Common myeloid progenitor, CD34-positive (primary cell): Measurements from ENCODE around the gene ZCWPW1. TPM values are rescaled to one million over a fixed set of nuclear protein-coding genes. Genes with fewer than 3 reads are reported as not detected.

ENCODE experiments used
- CTCF ChIA-PET: fragments of 350-600 bp; sonication (Branson Sonifier 250); formaldehyde crosslinking; loops from one replicate; lab custom pipeline; 2021; ENCODE audit warnings: antibody characterized with exemption; lab: Charles Lee
- POLR2A ChIA-PET: fragments of 350-600 bp; sonication (Branson Sonifier 250); formaldehyde crosslinking; loops from one replicate; lab custom pipeline; 2021; ENCODE audit warnings: antibody characterized with exemption; lab: Charles Lee
- DNase-seq, 3 donors: peaks; one replicate each; pipeline versions ENCODE4 v3.0.0 to v3.0.0-alpha.2; 2013
- H3K27ac ChIP-seq, 2 experiments: 1 replicate in 1 of 2; 2 replicates in 1 of 2; pipeline ENCODE4 v1.7.0; 2013; ENCODE audit warnings: inconsistent platforms in 2 of 2, low read length in 2 of 2, mild to moderate bottlenecking in 2 of 2, low read depth in 1 of 2, moderate library complexity in 1 of 2; ENCODE audit not compliant: severe bottlenecking in 2 of 2, insufficient read depth in 1 of 2, poor library complexity in 1 of 2
- H3K27me3 ChIP-seq, 5 experiments: replicated peaks in 2 of 5; 1 replicate in 3 of 5; 2 replicates in 2 of 5; pipeline versions ENCODE4 v1.6.1 to v1.7.0; 2013; ENCODE audit warnings: low read length in 4 of 5, mild to moderate bottlenecking in 2 of 5, moderate library complexity in 2 of 5, inconsistent platforms in 1 of 5; ENCODE audit not compliant: insufficient read depth in 5 of 5, control insufficient read depth in 4 of 5
- H3K36me3 ChIP-seq, 4 experiments: 1 replicate in 2 of 4; 2 replicates in 2 of 4; pipeline versions ENCODE4 v1.6.1 to v1.7.0; 2013; ENCODE audit warnings: low read length in 3 of 4, control low read depth in 1 of 4, mild to moderate bottlenecking in 1 of 4; ENCODE audit not compliant: control insufficient read depth in 4 of 4, insufficient read depth in 4 of 4
- H3K4me1 ChIP-seq, 4 experiments: 1 replicate in 3 of 4; 2 replicates in 1 of 4; pipeline versions ENCODE4 v1.6.1 to v1.7.1; 2013; ENCODE audit warnings: low read length in 3 of 4, mild to moderate bottlenecking in 3 of 4, control low read depth in 1 of 4, inconsistent platforms in 1 of 4, moderate library complexity in 1 of 4; ENCODE audit not compliant: control insufficient read depth in 4 of 4, insufficient read depth in 4 of 4; ENCODE audit errors: control extremely low read depth in 1 of 4
- H3K4me3 ChIP-seq, 7 experiments: 1 replicate in 4 of 7; 2 replicates in 3 of 7; pipeline versions ENCODE4 v1.5.1 to v1.7.0; 2013; ENCODE audit warnings: mild to moderate bottlenecking in 7 of 7, low read length in 6 of 7, moderate library complexity in 6 of 7, inconsistent platforms in 2 of 7, low read depth in 2 of 7, control low read depth in 1 of 7; ENCODE audit not compliant: insufficient read depth in 4 of 7, control insufficient read depth in 1 of 7; ENCODE audit errors: extremely low read depth in 1 of 7
- H3K9me3 ChIP-seq, 5 experiments: 1 replicate in 4 of 5; 2 replicates in 1 of 5; pipeline versions ENCODE4 v1.6.1 to v1.7.1; 2013; ENCODE audit warnings: low read length in 4 of 5, mild to moderate bottlenecking in 2 of 5, inconsistent platforms in 1 of 5, low read depth in 1 of 5, moderate library complexity in 1 of 5; ENCODE audit not compliant: control insufficient read depth in 4 of 5, insufficient read depth in 2 of 5; ENCODE audit errors: control extremely low read depth in 1 of 5
- WGBS: methylation state at CpG from one replicate; pipeline ENCODE4 v1.1.5; 2013; ENCODE audit not compliant: insufficient coverage; 5-methylcytosine and 5-hydroxymethylcytosine counted together
- polyA plus RNA-seq: library from polyadenylated mRNA; unstranded; fragments of 120-200 nt; gene quantifications from one replicate; pipeline ENCODE4 v1.2.1, GENCODE V29; 2013

ZCWPW1 gene
- polyA plus RNA-seq: 7.3 TPM

- ChIA-PET POLR2A (interaction anchor here (0.6 to 3.2 kb wide), 17 partner anchors 9 to 466 kb away, joined by 3 to 27 read pairs (median 6); partner anchors contain the start of genes FBXO24, LRCH4 and TSC22D4), CTCF (interaction anchor here (0.9 to 20.5 kb wide), 4 partner anchors 13 to 132 kb away, joined by 3 to 160 read pairs (median 9); no protein-coding TSS in a partner anchor)
- H3K4me1 ChIP-seq: peaks cover 4 to 32% (median 29%) of the 10 kb centered on the region in 4 experiments
- peaks cover 0 to 27% (median 15%) of the 10 kb centered on the region in 4 experiments for H3K36me3 ChIP-seq
- peak; percentile 98 to 99 (median 98) for DNase-seq
- H3K9me3 ChIP-seq: no peaks in the 10 kb centered on the region
- H3K27ac ChIP-seq: peak within 1 kb of the TSS; percentile 99 to 100
- H3K4me3 ChIP-seq: peak within 1 kb of the TSS; percentile 81 to 91 (median 82)
- under 1% methylated on average over 53 of the region's 66 CpGs for WGBS
- no peaks in the 10 kb centered on the region for H3K27me3 ChIP-seq
Observed at GRCh38 chr7:100428199-100428966, at the start of gene ZCWPW1. Gene ZCWPW1 (minus strand): TSS chr7:100428703. CDS start chr7:100420649, 8,054 bp downstream.

GRCh38 chr7:100477871-100478267, 49.4 kb upstream of the ZCWPW1 start:
- Histone ChIP-seq H3K27me3 (no peaks in the 10 kb centered on the region), H3K36me3 (peaks cover 0 to 37% (median 13%) of the 10 kb centered on the region in 4 experiments), H3K27ac (peak overlapping the region; percentile 54 to 89), H3K4me3 (peak overlapping the region; percentile 23 to 92 (median 85)), H3K9me3 (no peaks in the 10 kb centered on the region), H3K4me1 (peaks cover 2 to 56% (median 43%) of the 10 kb centered on the region in 4 experiments)
- DNase-seq: no peak
- ChIA-PET CTCF (interaction anchor here (1.4 to 10.5 kb wide), 4 partner anchors 11 to 81 kb away, joined by 3 to 142 read pairs (median 18); partner anchors contain the start of gene SPACDR), POLR2A (interaction anchor here (0.6 to 0.7 kb wide), 3 partner anchors 413 to 1089 kb away, joined by 3 to 4 read pairs (median 3); no protein-coding TSS in a partner anchor)
- WGBS: 0% methylated on average over 2 of the region's 16 CpGs

- peak in 2 of 3 donors; percentile 38 to 51 for DNase-seq
Observed at GRCh38 chr7:100476903-100477870, 48.7 kb upstream of the ZCWPW1 start.

GRCh38 chr7:100476101-100476780, 47.7 kb upstream of the ZCWPW1 start:
- no peaks in the 10 kb centered on the region for H3K27me3 ChIP-seq
- ChIA-PET POLR2A (interaction anchor here (0.8 kb wide), 1 partner anchor 21 kb away, joined by 3 read pairs; no protein-coding TSS in a partner anchor), CTCF (interaction anchor here (0.9 to 10.5 kb wide), 10 partner anchors 9 to 216 kb away, joined by 3 to 142 read pairs (median 4); partner anchors contain the start of gene SPACDR)
- peaks cover 2 to 54% (median 43%) of the 10 kb centered on the region in 4 experiments for H3K4me1 ChIP-seq
- H3K4me3 ChIP-seq: peak overlapping the region in 6 of 7 experiments; percentile 62 to 92 (median 88)
- no peak for DNase-seq
- H3K27ac ChIP-seq: peak overlapping the region in 1 of 2 experiments; percentile 89
- no peaks in the 10 kb centered on the region for H3K9me3 ChIP-seq
- 0% methylated on average over 2 of the region's 6 CpGs for WGBS
- peaks cover 0 to 50% (median 22%) of the 10 kb centered on the region in 4 experiments for H3K36me3 ChIP-seq

More at GRCh38 chr7:100476903-100477870, 48.7 kb upstream of the ZCWPW1 start:
- CTCF ChIA-PET: interaction anchor here (0.7 to 10.5 kb wide), 7 partner anchors 10 to 84 kb away, joined by 3 to 142 read pairs (median 6); partner anchors contain the start of gene SPACDR
- Histone ChIP-seq H3K27me3 (no peaks in the 10 kb centered on the region), H3K27ac (peak overlapping the region; percentile 54 to 89), H3K4me1 (peaks cover 2 to 54% (median 43%) of the 10 kb centered on the region in 4 experiments), H3K36me3 (peaks cover 0 to 43% (median 16%) of the 10 kb centered on the region in 4 experiments), H3K4me3 (peak overlapping the region; percentile 23 to 92 (median 85)), H3K9me3 (no peaks in the 10 kb centered on the region)
- 5% methylated on average over 8 of the region's 30 CpGs for WGBS
- POLR2A ChIA-PET: interaction anchor here (0.6 to 0.7 kb wide), 3 partner anchors 414 to 1089 kb away, joined by 3 to 4 read pairs (median 3); no protein-coding TSS in a partner anchor

- H3K36me3 ChIP-seq: peaks cover 0 to 56% (median 27%) of the 10 kb centered on the region in 4 experiments
- ChIA-PET CTCF (interaction anchor here (0.9 to 10.5 kb wide), 9 partner anchors 9 to 216 kb away, joined by 3 to 142 read pairs (median 5); partner anchors contain the start of gene SPACDR), POLR2A (interaction anchor here (0.8 kb wide), 1 partner anchor 20 kb away, joined by 3 read pairs; no protein-coding TSS in a partner anchor)
- no peak for DNase-seq
- H3K27me3 ChIP-seq: no peaks in the 10 kb centered on the region
- H3K9me3 ChIP-seq: no peaks in the 10 kb centered on the region
- peak overlapping the region in 5 of 7 experiments; percentile 33 to 92 (median 92) for H3K4me3 ChIP-seq
- peaks cover 2 to 54% (median 43%) of the 10 kb centered on the region in 4 experiments for H3K4me1 ChIP-seq
- H3K27ac ChIP-seq: peak overlapping the region in 1 of 2 experiments; percentile 50
- WGBS: 0% methylated on average over 2 of the region's 9 CpGs
Observed at GRCh38 chr7:100475549-100475948, 47.0 kb upstream of the ZCWPW1 start.
